GM18508 (cell line): ENCODE results near the gene SAC3D1.
A peak's percentile ranks its signal among the peaks of the same experiment; 100 is the strongest.
"Not testable (repeated sequence)": the region's sequence is repeated elsewhere in the genome, so short reads cannot be mapped to it uniquely, and the experiment has no call there.

ENCODE experiments used
- ATAC-seq: cut with Tn5 transposase; IDR thresholded peaks from one replicate; pipeline ENCODE4 v1.9.1; 2021; ENCODE audit warnings: moderate number of reproducible peaks; ENCODE audit not compliant: insufficient read depth, unreplicated experiment

SAC3D1 gene

DNA sequence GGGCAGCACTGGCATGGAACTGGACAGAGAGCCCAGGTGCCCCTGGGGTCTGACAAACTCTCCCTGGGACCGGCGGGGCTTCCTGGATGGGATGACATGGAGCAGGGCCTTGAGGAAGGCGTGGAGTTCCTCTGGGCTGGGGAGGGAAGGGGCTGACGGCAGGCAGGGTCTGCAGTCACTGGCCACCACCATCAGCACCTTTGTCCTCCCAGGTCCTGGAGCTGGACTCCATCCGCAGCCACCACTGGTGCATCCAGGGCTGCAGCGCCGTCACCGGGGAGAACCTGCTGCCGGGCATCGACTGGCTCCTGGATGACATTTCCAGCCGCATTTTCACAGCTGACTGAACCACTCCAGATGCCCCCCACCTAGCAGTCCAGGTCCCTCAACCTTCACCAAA lies 19.5 kb upstream of the SAC3D1 start:
- ATAC-seq = no peak

DNA sequence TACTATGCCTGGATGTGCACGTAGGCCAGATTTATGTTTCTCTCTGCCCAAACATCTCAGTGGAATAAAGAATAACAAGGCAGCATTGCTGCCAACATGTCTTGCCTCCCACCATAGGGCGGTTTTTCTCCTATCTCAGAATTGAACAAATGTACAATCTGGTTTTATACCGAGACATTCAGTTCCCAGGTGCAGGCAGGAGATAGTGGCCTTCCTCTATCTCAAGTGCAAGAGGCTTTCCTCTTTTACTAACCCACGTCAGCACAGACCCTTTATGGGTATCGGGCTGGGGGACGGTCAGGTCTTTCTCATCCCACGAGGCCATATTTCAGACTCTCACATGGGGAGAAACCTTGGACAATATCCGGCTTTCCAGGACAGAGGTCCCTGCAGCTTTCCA lies 17.5 kb upstream of the SAC3D1 start:
- ATAC-seq = not testable (repeated sequence)

DNA sequence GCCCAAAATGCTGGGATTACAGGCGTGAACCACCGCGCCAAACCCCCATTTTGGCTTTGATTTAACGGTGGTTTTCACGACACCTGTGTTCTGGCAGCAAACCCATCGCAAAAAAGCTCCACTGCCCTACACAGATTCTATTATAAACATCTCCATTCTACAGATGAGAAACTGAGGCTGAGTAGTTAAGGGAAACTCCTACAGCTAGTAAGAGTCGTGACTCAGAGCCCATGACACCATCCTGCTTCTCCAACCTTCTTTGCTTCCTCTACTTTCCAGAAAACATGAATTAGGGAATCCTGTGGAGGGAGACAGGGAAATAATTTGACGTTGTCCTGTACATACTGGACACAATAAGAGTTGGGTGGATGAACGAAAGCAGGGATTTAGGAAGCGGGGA lies 14.2 kb upstream of the SAC3D1 start:
- ATAC-seq = no peak

DNA sequence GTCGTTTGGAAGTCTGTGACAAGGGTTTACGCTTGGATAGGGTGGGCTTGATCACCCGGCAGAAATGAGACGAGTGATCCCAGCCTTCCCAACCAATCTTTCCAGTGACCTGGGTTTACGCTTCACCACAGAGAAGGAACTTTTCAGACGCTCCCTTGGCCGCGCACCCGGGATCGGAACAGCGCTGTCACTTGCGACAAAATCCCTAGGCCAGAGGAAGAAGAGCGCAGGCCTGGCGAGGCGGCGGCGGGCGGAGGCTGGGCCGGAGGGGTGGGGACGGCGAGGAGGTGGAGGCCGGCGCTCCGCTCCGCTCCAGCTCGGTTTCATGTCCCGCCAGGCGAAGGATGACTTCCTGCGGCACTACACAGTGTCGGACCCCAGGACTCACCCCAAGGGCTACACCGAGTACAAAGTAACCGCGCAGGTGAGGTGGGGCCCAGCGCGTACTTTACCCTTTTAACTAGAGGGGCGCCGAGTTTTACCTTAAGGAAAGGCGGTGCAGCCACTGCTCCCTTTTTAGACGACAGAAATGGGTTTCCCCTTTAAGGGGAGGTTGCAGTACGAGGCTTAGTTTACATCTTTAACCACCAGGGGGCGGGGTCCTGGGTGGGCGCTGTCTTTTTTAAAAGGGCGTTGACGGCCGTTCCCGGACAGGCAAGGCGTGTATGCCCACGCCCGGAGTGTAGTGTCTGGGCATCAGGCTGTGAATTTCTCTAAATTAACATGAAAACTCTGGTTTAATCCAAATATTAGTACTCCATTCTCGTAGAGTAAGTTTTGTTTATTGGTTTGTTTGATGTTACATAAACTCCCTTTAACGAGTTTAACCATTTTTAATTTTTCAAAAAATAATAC lies 13.6 kb upstream of the SAC3D1 start, which contains the start of gene SNX15:
Gene SNX15, plus strand, starts transcription at position 227 of the 855 bp plus-strand sequence. Its CDS starts 99 bp downstream, at position 326.
- ATAC-seq = peak; percentile 55

DNA sequence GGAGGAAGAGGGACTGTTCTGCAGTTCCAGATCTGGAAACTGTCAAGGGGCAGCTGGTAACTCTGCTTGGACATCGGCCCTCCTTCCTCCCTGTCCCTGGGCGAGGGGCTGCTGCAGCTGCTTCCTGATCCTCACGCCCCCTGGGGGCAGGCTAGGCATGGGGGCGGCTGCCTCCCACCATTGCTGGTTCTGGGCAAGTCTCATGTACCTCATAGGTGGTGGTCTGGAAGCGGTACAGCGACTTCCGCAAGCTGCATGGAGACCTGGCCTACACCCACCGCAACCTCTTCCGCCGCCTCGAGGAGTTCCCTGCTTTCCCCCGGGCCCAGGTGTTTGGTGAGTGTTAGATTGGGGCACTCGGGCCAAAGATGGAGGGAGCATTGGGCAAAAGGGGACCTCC lies 8.8 kb upstream of the SAC3D1 start:
- no peak for ATAC-seq

DNA sequence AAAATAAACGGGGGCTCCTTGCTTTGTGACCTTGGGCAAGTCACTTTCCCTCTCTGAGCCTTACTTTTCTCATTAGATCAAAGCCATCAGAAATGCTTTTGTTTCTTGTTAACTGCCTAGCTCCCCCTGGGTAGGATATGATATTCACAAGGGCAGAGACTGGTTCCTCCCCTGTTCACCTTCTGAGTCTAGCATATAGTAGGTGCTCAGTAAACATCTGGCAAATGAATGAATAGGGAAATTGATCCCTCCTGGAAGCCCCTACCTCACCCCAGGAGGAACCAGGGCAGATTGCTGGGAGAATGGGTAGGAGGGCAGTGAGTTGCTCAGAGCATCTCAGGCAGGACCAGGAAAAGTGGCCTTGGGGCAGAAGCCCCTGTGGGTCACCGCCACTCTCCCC lies 6.6 kb upstream of the SAC3D1 start:
- no peak for ATAC-seq

DNA sequence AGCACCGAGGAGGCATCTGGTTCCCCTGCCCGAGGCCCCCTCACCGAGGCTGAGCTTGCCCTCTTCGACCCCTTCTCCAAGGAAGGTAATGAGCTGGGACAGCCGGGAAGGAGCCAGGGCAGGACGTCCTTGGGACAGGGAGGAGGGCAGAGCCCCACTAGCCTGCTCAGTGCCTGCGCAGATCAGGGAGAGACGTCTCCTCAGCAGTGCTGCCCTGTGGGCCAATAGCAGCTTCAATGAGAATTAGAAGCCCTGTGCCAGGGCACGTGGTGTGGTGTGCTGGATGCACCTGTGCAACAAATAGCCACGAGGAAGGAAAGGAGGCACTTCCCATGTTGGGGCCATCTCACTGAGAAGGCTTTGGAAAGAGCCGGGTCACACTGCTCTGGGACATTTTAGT lies 5.4 kb upstream of the SAC3D1 start:
- no peak for ATAC-seq

DNA sequence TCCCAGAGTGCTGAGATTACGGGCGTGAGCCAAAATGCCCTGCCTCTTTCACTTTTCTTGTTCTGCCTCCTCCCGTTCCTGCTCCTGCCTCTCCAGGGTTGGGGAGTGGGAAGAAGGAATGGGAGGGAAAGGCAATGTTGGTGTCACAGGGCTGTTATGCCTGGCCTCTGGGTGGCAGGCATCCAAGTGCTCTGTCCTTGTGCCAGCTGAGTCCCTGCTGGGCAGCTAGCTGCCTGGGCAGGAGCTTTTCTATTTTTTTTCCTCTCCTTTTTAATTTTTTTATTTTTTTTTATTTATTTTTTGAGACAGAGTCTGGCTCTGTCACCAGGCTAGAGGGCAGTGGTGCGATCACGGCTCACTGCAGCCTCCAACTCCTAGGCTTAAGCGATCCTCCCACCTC lies 4.1 kb upstream of the SAC3D1 start:
- ATAC-seq = no peak

DNA sequence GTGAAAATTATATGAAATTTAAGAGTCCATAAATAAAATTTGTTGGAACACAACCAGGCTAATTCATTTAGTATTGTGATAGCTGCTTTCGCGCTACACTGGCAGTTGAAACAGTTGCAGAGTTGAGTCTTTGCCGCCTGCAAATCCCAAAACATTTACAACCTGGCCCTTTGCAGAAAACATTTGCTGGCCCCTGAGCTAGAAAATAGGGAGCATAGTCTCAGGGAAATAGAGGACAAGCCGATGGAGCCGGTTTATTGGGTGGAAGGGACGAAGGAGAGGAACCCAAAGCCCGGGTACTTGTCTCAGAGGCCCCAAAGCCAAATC lies 527 bp upstream of the SAC3D1 start:
- no peak for ATAC-seq

DNA sequence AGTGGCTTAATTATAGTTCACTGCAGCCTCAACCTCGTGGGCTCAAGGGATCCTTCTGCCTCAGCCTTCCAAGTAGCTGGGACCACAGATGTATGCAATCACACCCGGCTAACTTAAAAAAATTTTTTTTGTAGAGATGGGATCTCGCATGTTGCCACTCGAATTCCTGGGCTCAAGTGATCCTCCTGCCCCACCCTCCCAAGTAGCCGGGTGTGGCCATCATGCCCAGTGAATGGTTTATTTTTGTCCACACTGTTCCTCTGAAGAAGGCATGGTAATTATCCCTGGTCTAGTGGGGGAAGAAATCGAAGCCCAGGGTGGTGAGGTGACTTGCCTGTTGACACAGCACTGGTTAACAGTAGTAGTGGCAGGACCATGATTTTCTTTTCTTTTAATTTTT lies 1.9 kb downstream of the SAC3D1 start:
- no peak for ATAC-seq

DNA sequence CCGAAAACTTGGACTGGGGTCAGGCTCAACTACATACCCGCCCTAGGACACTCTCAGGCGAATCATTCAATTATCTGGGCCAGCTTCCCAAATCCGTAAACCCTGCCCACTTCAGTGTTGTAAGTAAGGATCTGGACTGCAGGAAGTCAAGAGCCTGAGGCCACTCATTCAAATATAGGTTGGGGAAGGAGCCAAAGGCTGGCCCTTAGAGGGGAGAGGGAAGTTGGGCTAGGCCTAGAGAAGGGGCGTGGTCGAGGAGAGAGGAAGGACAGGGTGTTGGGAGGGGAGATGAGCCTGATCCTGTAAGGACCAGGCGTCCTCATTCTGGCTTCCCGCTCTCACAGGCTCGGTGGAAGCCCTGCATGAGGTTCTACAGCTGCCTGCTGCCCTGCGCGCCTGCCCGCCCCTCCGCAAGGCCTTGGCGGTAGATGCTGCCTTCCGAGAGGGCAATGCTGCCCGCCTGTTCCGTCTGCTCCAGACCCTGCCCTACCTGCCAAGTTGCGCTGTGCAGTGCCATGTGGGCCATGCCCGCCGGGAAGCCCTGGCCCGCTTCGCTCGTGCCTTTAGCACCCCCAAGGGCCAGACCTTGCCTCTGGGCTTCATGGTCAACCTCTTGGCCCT lies 3.0 kb downstream of the SAC3D1 start:
- no peak for ATAC-seq

DNA sequence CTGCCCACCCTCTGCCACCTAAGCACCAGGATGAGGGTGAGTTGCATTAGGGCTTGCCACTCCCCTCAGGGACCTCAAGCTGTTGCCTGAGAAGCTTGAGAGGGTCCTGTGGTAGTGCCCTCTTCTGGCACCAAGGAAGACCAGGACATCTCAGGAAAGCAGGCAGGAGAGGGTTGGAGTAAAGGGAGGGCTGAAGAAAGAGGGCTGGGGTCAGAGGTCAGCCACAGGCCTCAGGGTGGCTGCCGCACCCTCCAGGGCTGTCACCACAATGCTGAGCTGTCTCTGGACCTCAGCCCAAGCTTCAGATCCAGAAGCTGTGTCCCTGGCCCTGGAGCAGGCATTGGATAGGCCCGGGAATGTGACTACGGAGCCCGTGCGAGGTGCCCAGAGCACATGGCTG lies 4.1 kb downstream of the SAC3D1 start:
- ATAC-seq = no peak

DNA sequence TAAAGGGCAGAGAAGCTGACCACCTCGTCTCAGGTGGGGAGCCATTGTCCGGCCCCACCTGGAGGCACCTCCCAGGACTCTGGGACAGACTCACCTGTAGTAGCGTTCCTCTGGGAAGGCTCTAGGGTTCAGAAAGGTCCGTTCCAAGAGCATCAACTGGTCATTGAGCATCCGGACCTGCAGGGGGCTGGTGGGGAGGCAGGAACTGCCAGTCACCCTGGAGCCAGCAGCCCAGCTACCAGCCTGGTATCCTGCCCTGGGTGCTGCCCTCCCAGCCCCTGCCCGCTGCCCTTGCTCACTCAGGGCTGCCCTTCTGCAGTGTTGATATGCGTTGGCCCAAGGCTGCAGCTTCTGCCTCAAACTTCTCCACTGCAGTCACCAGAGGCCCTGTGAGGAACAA lies 4.7 kb downstream of the SAC3D1 start:
- ATAC-seq = no peak

DNA sequence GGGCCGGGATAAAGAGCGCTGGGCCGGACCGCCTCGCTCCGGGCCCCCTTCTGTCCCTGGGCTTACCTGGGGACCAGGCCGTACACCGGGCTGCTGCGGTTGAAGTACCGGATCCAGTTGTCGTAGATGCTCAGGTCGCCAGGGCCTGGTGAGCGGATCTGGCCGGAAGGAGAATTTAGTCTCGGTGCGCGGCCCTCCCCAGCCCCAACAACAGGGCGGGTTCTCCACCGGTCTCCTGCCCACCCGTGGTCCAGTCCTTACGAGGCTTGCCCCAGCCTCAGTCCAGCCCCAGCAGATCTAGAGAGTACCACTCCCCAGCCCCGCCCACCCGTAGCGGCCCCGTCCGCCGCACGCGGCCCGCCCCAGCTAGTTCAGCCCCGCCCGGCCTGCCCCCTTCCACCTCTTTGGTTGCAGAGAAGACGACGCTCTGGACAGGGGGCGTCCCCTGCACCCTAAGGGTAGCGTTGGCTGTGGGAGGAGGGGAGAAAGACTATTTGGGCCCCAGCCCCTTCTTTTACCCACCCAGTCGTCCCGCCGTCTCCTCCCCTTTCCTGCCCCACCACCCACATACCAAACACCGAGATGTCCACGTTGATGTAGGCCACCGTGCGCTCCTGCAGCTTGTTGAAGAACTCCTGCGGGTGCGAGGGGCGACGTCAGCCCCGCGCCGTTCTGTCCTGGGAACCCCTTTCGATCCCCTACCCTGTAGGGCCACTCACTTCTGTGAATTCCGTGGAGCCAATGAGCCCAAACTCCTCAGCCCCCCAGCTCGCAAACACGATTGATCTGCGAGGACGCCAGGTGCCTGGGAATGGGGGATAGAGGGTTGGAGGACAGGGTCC lies 6.8 kb downstream of the SAC3D1 start:
- no peak for ATAC-seq

DNA sequence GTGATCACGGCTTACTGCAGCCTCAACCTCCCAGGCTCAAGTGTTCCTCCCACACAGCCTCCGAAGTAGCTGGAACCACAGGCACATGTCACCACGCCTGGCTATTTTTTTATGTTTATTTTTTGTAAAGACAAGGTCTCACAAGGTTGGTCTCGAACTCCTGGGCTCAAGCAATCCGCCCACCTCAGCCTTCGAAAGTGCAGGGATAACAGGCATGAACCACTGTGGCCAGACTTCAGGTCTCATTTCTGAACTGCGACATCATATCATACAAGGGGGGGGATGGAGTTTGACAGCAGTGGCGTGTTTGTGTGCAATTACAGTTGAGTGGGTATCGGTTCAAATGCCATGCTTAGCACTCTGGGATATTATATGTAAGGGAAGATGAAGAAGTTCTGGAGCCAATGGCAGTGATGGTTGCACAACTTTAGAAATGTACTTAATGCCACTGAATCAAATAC lies 10.4 kb downstream of the SAC3D1 start:
- ATAC-seq = no peak

DNA sequence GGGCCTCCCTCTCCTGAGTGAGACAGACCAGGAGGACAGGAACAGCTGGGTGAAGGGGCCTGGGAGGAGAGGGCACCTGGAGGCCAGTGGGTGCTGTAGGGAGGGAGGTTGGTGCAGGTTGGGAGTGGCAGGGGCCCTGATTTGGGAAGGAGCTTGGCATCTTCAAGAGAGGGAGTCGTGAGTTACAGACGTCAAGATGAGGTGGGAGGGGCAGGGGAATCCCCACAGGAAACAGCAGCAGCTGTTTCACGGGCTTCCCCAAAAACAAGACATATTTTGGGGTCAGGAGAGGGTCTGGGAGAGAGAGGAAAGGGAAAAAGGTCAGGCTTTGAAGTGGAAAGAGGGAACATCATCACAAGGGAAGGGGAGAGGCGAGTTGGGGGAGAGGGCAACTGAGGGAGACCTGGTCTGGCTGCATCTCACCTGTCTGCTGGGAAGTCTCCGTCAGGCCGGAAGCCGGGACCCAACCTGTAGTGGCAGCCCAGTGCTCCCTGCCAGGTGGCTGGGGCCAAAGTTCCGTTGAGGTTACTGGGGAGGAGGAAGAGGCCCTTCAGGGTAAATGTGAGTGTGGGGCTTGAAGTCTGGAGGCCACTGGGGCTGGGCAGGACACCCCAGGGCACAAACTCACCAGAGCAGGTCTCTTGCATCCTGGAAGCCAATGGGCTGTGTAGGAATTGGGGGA lies 13.0 kb downstream of the SAC3D1 start:
- ATAC-seq = no peak

DNA sequence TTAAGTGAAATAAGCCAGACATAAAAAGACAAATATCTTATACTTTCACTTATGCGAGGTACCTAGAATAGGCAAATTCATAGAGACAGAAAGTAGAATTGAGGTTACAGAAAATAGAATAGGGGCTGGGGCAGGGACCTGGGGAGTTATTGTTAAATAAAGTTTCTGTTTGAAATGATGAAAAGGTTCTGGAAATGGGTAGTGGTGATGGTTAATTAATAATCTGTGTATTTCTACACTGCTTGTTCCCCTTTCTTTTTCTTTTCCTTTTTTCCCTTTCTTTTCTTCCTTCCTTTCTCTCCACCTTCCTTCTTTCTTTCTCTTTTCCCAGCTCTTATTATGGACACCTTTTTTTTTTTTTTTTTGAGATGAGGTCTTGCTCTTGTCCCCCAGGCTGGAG lies 14.5 kb downstream of the SAC3D1 start:
- no peak for ATAC-seq

DNA sequence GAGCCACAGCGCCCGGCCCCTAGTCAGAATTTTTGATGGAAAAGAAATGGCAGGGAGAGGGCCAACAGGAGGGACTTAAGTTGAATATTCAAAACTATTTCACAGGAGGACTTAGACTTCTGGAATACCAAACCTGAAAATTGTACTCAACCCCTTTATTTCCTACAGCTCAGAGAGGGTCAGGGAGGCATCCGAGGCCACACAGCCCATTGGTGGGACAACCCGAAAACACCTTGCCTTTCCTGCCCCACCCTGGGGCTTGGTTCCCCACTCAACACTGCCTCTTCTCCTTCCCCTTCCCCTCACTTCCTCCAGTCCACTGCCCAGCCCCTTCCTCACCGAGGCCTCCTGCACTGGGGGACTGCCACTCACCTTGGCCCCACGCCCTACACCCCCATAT lies 16.0 kb downstream of the SAC3D1 start:
- no peak for ATAC-seq

DNA sequence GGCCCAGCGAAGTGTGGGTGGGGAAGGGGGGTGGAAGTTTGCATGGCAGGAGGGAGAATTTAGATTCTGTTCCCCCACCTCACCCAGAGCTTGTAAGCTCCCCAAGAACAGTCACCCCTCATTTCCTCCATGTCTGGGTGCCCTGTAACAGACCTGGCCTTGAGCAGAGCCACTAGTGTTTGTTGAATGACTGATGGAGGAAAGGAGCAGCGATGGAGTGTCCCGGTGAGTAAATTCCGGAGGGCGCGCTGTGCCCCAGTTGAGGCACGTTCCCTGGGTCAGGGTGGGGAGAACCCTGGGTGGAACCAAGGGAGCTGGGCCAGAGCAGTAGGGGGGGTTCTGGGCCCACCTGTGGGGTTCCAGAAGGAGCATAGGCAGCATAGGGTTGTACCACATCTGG lies 16.5 kb downstream of the SAC3D1 start:
- no peak for ATAC-seq

DNA sequence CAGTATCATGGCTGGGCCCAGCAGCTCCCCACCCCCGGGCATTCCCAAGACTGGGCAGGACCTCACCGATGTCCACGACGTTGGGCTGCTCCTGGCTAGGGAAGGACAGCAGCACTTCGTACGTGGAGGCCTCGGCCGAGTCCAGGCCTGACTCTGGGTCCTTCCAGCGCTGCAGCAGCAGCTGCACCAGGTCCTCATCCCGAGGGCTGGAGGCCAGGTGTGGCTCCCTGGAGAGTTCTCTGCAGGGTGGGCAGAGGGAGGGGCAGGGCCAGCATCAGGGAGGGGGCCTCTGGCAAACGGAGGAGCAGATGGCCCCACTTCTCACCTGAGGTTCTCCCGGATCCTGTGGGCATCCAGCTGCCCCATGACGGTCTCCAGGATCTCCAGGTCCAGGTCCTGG lies 17.0 kb downstream of the SAC3D1 start:
- ATAC-seq = no peak
